ENCODE results near the gene RNF144B. TPM values are rescaled to one million over a fixed set of nuclear protein-coding genes. Genes with fewer than 3 reads are reported as not detected.

The RNF144B gene
- total and polyA plus RNA-seq, 2 donors (not counting 1 experiment from before 2014, with no cell fraction given), result 3.0 to 17.0 TPM

- CTCF ChIA-PET, result interaction anchor here (0.8 to 2.4 kb wide), 4 partner anchors 10 to 165 kb away, joined by 4 to 10 read pairs (median 4); no protein-coding TSS in a partner anchor
- Mint-ChIP-seq H3K4me3 (no peak overlapping the region), H3K4me1 (peaks cover 33% of the 10 kb centered on the region), H3K9me3 (ENCODE audit: insufficient read depth) (no peaks in the 10 kb centered on the region), H3K27ac (no peak overlapping the region), H3K27me3 (no peaks in the 10 kb centered on the region)
- Histone ChIP-seq H3K4me1 (ENCODE audit: control insufficient read depth in 2 of 2, insufficient read depth in 2 of 2, low read length in 2 of 2) (peaks cover 12 to 19% of the 10 kb centered on the region in 2 donors), H3K9ac (ENCODE audit: low read length) (no peak overlapping the region), H3K27ac (ENCODE audit: low read length in 2 of 2) (no peak overlapping the region), H3K4me2 (replicated peaks; ENCODE audit: low read depth, low read length, poor library complexity, severe bottlenecking) (no peak overlapping the region), H3K9me3 (ENCODE audit: control extremely low read depth in 1 of 3, control insufficient read depth in 2 of 3, insufficient read depth in 1 of 3, low read length in 2 of 3) (no peaks in the 10 kb centered on the region), H2AFZ (ENCODE audit: insufficient read depth, low read depth, low read length, poor library complexity, severe bottlenecking) (no peak overlapping the region), H3K27me3 (replicated peaks in 1 of 4; ENCODE audit: control extremely low read depth in 1 of 4, control insufficient read depth in 3 of 4, insufficient read depth in 4 of 4, low read length in 3 of 4) (no peaks in the 10 kb centered on the region), H3K4me3 (ENCODE audit: control extremely low read depth in 1 of 5, extremely low read depth in 1 of 5, insufficient read depth in 1 of 5, low read depth in 2 of 5, low read length in 4 of 5) (no peak overlapping the region), H4K20me1 (ENCODE audit: control insufficient read depth, insufficient read depth, low read length, poor library complexity, severe bottlenecking) (no peaks in the 10 kb centered on the region), H3K79me2 (ENCODE audit: control insufficient read depth, insufficient read depth, low read length) (no peaks in the 10 kb centered on the region), H3K36me3 (replicated peaks in 1 of 2; ENCODE audit: control extremely low read depth in 1 of 2, control insufficient read depth in 1 of 2, extremely low read depth in 1 of 2, insufficient read depth in 2 of 2, low read length in 1 of 2) (no peaks in the 10 kb centered on the region)
- WGBS (ENCODE audit: insufficient coverage), result 88% methylated on average over 6 of the region's 7 CpGs
- TF ChIP-seq EZH2 (IDR thresholded peaks at IDR 0.05; ENCODE audit: borderline replicate concordance, insufficient read depth, low read depth, low read length, poor library complexity, severe bottlenecking) (no peak), CTCF (IDR thresholded peaks at IDR 0.05) (no peak)
- POLR2A ChIA-PET, result no interaction called here
- no peak for ATAC-seq (ENCODE audit: low read depth)
- intact Hi-C loops (cut with micrococcal nuclease), result no loop called here
- DNase-seq, result no peak
Measured at GRCh38 chr6:18340781-18341551, 46.2 kb upstream of the RNF144B start.

- no peaks in the 10 kb centered on the region for H3K9me3 Mint-ChIP-seq (ENCODE audit: insufficient read depth)
- ChIA-PET POLR2A (interaction anchor here (0.6 to 0.7 kb wide), 2 partner anchors 11 to 32 kb away, joined by 4 to 6 read pairs; no protein-coding TSS in a partner anchor), CTCF (interaction anchor here (1.4 to 1.6 kb wide), 2 partner anchors 12 to 162 kb away, joined by 4 to 5 read pairs; no protein-coding TSS in a partner anchor)
- no peak for TF ChIP-seq CTCF (IDR thresholded peaks at IDR 0.05)
- no peak for TF ChIP-seq EZH2 (IDR thresholded peaks at IDR 0.05; ENCODE audit: borderline replicate concordance, insufficient read depth, low read depth, low read length, poor library complexity, severe bottlenecking)
- intact Hi-C loops (cut with micrococcal nuclease), result no loop called here
- Histone ChIP-seq H3K27me3 (replicated peaks in 1 of 4; ENCODE audit: control extremely low read depth in 1 of 4, control insufficient read depth in 3 of 4, insufficient read depth in 4 of 4, low read length in 3 of 4) (no peaks in the 10 kb centered on the region), H3K9me3 (ENCODE audit: control extremely low read depth in 1 of 3, control insufficient read depth in 2 of 3, insufficient read depth in 1 of 3, low read length in 2 of 3) (no peaks in the 10 kb centered on the region), H3K4me2 (replicated peaks; ENCODE audit: low read depth, low read length, poor library complexity, severe bottlenecking) (no peak overlapping the region), H4K20me1 (ENCODE audit: control insufficient read depth, insufficient read depth, low read length, poor library complexity, severe bottlenecking) (no peaks in the 10 kb centered on the region), H3K27ac (ENCODE audit: low read length in 2 of 2) (no peak overlapping the region), H3K79me2 (ENCODE audit: control insufficient read depth, insufficient read depth, low read length) (no peaks in the 10 kb centered on the region), H3K4me1 (ENCODE audit: control insufficient read depth in 2 of 2, insufficient read depth in 2 of 2, low read length in 2 of 2) (peaks cover 7 to 13% of the 10 kb centered on the region in 2 donors), H3K9ac (ENCODE audit: low read length) (no peak overlapping the region), H3K36me3 (replicated peaks in 1 of 2; ENCODE audit: control extremely low read depth in 1 of 2, control insufficient read depth in 1 of 2, extremely low read depth in 1 of 2, insufficient read depth in 2 of 2, low read length in 1 of 2) (no peaks in the 10 kb centered on the region), H2AFZ (ENCODE audit: insufficient read depth, low read depth, low read length, poor library complexity, severe bottlenecking) (no peak overlapping the region), H3K4me3 (ENCODE audit: control extremely low read depth in 1 of 5, extremely low read depth in 1 of 5, insufficient read depth in 1 of 5, low read depth in 2 of 5, low read length in 4 of 5) (no peak overlapping the region)
- H3K27me3 Mint-ChIP-seq, result no peaks in the 10 kb centered on the region
- peaks cover 26% of the 10 kb centered on the region for H3K4me1 Mint-ChIP-seq
- H3K27ac Mint-ChIP-seq, result no peak overlapping the region
- DNase-seq (no peak), ATAC-seq (ENCODE audit: low read depth) (no peak)
- no peak overlapping the region for H3K4me3 Mint-ChIP-seq
- WGBS (ENCODE audit: insufficient coverage), result 92% methylated on average over 2 of the region's 3 CpGs
Measured at GRCh38 chr6:18342223-18342622, 44.9 kb upstream of the RNF144B start.
